CD4-positive, alpha-beta T cell (primary cell): ENCODE data around the gene KRTAP19-2. TPM values are rescaled to one million over a fixed set of nuclear protein-coding genes. Genes with fewer than 3 reads are reported as not detected.

Experiments used
- ATAC-seq: fragments of 200-7000 bp; cut with Tn5 transposase; one replicate; pipeline ENCODE4 v1.10.0; 2022; ENCODE audit warnings: mild to moderate bottlenecking; ENCODE audit not compliant: poor library complexity
- CTCF ChIA-PET: fragments of 350-600 bp; sonication (Branson Sonifier 250); formaldehyde crosslinking; loops from one replicate; lab custom pipeline; 2021; ENCODE audit warnings: antibody characterized with exemption, inconsistent platforms; lab: Charles Lee
- POLR2A ChIA-PET: fragments of 350-600 bp; sonication (Branson Sonifier 250); formaldehyde crosslinking; loops from one replicate; lab custom pipeline; 2021; ENCODE audit warnings: antibody characterized with exemption, inconsistent platforms; lab: Charles Lee
- DNase-seq, 14 experiments: peaks; one replicate each; pipeline ENCODE4 v3.0.0-alpha.2; 2013 to 2020; ENCODE audit warnings: mixed read lengths in 2 of 14
- H3K27ac ChIP-seq, 2 donors: one replicate each; pipeline versions ENCODE4 v1.5.1 to v1.7.0; 2013; ENCODE audit warnings: low read length in 2 of 2, low read depth in 1 of 2, mild to moderate bottlenecking in 1 of 2
- H3K27me3 ChIP-seq, 2 experiments: 1 replicate in 1 of 2; 2 replicates in 1 of 2; pipeline versions ENCODE4 v1.6.1 to v1.7.0; 2013; ENCODE audit warnings: low read length in 2 of 2, control low read depth in 1 of 2, mild to moderate bottlenecking in 1 of 2, moderate library complexity in 1 of 2; ENCODE audit not compliant: insufficient read depth in 2 of 2, control insufficient read depth in 1 of 2
- H3K36me3 ChIP-seq: one replicate; pipeline ENCODE4 v1.6.1; 2013; ENCODE audit warnings: low read length, control low read depth; ENCODE audit not compliant: insufficient read depth
- H3K4me1 ChIP-seq: one replicate; pipeline ENCODE4 v1.6.1; 2013; ENCODE audit warnings: low read length, control low read depth; ENCODE audit not compliant: insufficient read depth
- H3K4me3 ChIP-seq: one replicate; pipeline ENCODE4 v1.5.1; 2013; ENCODE audit warnings: mild to moderate bottlenecking, low read length, moderate library complexity
- H3K9me3 ChIP-seq, 2 experiments: 1 replicate in 1 of 2; 2 replicates in 1 of 2; pipeline versions ENCODE4 v1.6.1 to v1.7.0; 2013; ENCODE audit warnings: low read length in 2 of 2, mild to moderate bottlenecking in 2 of 2, control low read depth in 1 of 2, moderate library complexity in 1 of 2; ENCODE audit not compliant: control insufficient read depth in 1 of 2, insufficient read depth in 1 of 2
- H3K27ac Mint-ChIP-seq: one replicate; pipeline ENCODE4 v1.8.0; 2020; ENCODE audit warnings: mixed read lengths
- H3K27me3 Mint-ChIP-seq: one replicate; pipeline ENCODE4 v1.8.0; 2021; ENCODE audit warnings: mixed read lengths
- H3K36me3 Mint-ChIP-seq: one replicate; pipeline ENCODE4 v1.8.0; 2021; ENCODE audit warnings: low read depth, mixed read lengths
- H3K4me1 Mint-ChIP-seq: one replicate; pipeline ENCODE4 v1.8.0; 2021; ENCODE audit warnings: low read depth, mixed read lengths
- H3K4me3 Mint-ChIP-seq: one replicate; pipeline ENCODE4 v1.8.0; 2020; ENCODE audit warnings: mild to moderate bottlenecking, mixed read lengths
- H3K9me3 Mint-ChIP-seq: one replicate; pipeline ENCODE4 v1.8.0; 2020; ENCODE audit warnings: mixed read lengths
- intact Hi-C, 2 experiments: fragments of 100-400 bp; cut with DNase I in 1 of 2; cut with micrococcal nuclease in 1 of 2; formaldehyde crosslinking; loops; one replicate each; pipeline versions ENCODE4 v1.15.1 to v1.9.0; 2023 to 2025; cut with DNase I, micrococcal nuclease
- total RNA-seq, 174 experiments: library from RNA in 2 of 174; stranded (reverse) in 2 of 174; gene quantifications; one replicate each; pipeline ENCODE4 v1.2.3 and lab custom pipeline; 2021 to 2026
- TF ChIP-seq, protein P1 (sequence below): fragments of 200-600 bp; IDR thresholded peaks from one replicate; pipeline ENCODE4 v1.8.0; 2022; ENCODE audit warnings: antibody characterized with exemption, mild to moderate bottlenecking

The KRTAP19-2 gene
- total RNA-seq, 2 experiments from 2014 or later = not detected

DNA sequence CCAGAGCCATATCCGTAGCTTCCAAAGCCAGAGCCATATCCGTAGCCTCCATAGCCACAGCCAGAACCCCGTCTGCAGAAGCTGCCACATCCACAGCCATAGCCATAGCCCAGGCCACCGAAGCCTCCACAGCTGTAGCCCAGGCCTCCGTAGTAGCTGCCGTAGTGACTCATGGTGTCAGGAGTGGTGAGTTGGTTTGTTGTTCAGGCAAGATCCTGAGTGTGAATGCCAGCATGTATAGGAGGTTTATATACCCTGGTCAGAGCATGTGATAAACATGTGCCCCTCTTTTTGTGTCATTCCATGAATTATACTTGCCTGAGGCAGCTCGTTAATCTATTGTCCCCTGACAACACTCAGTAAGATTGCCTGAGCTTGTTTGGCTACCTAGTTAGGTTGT is 7.1 kb downstream of the KRTAP19-2 start, which contains the start of gene KRTAP19-1:
Gene KRTAP19-1, minus strand, starts transcription at position 223 of the 400 bp plus-strand sequence. Its CDS starts 50 bp downstream, at position 173.
- Histone ChIP-seq H3K4me1 (no peaks in the 10 kb centered on the region), H3K9me3 (no peaks in the 10 kb centered on the region), H3K27ac (no peak within 1 kb of the TSS), H3K4me3 (no peak within 1 kb of the TSS), H3K27me3 (no peaks in the 10 kb centered on the region), H3K36me3 (no peaks in the 10 kb centered on the region)
- Mint-ChIP-seq H3K27ac (no peak within 1 kb of the TSS), H3K9me3 (no peaks in the 10 kb centered on the region), H3K4me3 (no peak within 1 kb of the TSS), H3K36me3 (no peaks in the 10 kb centered on the region), H3K4me1 (no peaks in the 10 kb centered on the region), H3K27me3 (peaks cover 6% of the 10 kb centered on the region)
- intact Hi-C loops = no loop called here
- TF ChIP-seq, protein P1, sequence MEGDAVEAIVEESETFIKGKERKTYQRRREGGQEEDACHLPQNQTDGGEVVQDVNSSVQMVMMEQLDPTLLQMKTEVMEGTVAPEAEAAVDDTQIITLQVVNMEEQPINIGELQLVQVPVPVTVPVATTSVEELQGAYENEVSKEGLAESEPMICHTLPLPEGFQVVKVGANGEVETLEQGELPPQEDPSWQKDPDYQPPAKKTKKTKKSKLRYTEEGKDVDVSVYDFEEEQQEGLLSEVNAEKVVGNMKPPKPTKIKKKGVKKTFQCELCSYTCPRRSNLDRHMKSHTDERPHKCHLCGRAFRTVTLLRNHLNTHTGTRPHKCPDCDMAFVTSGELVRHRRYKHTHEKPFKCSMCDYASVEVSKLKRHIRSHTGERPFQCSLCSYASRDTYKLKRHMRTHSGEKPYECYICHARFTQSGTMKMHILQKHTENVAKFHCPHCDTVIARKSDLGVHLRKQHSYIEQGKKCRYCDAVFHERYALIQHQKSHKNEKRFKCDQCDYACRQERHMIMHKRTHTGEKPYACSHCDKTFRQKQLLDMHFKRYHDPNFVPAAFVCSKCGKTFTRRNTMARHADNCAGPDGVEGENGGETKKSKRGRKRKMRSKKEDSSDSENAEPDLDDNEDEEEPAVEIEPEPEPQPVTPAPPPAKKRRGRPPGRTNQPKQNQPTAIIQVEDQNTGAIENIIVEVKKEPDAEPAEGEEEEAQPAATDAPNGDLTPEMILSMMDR = no peak
- POLR2A ChIA-PET = no interaction called here
- CTCF ChIA-PET = no interaction called here
- DNase-seq = no peak
- no peak for ATAC-seq

DNA sequence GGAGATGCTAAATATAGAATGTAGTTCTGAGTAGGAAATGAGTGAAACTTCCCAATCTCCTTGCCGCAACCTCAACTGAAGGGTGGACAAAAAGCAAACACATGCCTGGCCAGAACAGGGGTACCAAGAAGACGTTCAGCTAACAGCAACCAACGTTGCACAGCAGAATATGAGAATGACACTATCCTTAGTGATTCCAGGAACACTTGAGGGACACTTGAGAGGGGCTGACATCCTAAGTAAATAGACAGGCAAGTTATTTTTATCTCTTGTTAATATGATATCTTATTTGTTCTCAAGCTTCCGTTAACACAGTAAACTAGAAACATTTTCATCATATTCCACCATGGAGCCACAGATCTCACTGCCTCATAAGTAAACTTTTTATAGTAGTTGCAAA is 8.0 kb downstream of the KRTAP19-2 start:
- DNase-seq (no peak), ATAC-seq (no peak)
- Mint-ChIP-seq H3K27me3 (peaks cover 6% of the 10 kb centered on the region), H3K9me3 (no peaks in the 10 kb centered on the region), H3K27ac (no peak overlapping the region), H3K4me1 (no peaks in the 10 kb centered on the region), H3K4me3 (no peak overlapping the region), H3K36me3 (no peaks in the 10 kb centered on the region)
- no peaks in the 10 kb centered on the region for H3K27me3 ChIP-seq
- H3K4me3 ChIP-seq = no peak overlapping the region
- no peaks in the 10 kb centered on the region for H3K4me1 ChIP-seq
- no peaks in the 10 kb centered on the region for H3K36me3 ChIP-seq
- H3K27ac ChIP-seq = no peak overlapping the region
- intact Hi-C loops = no loop called here
- CTCF ChIA-PET = no interaction called here
- H3K9me3 ChIP-seq = no peaks in the 10 kb centered on the region
- TF ChIP-seq, protein P1 = no peak
- POLR2A ChIA-PET = no interaction called here

DNA sequence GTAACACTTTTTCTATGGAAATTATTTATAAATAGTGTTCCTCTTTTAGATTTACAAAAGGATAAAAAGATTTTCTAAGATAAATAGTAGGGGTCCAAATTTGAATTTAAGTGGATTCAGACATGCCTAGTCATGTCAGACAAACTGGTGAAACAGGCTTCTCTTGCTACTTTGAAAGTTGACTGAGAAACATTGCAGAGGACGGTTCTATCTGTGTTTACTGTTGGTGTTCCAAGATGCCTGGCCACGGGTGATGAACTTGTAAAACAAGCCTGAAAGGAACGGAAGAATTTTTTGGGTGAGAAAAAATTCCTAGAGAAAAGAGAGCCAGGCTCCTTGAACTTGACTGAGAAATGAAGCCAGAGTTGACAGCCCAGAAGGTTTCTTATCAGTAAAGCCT is 9.2 kb downstream of the KRTAP19-2 start:
- no peak for DNase-seq
- intact Hi-C loops = no loop called here
- H3K36me3 Mint-ChIP-seq = no peaks in the 10 kb centered on the region
- no peak overlapping the region for H3K27ac Mint-ChIP-seq
- no peak overlapping the region for H3K27ac ChIP-seq
- H3K4me1 Mint-ChIP-seq = no peaks in the 10 kb centered on the region
- H3K4me1 ChIP-seq = no peaks in the 10 kb centered on the region
- no peak overlapping the region for H3K4me3 ChIP-seq
- H3K9me3 ChIP-seq = no peaks in the 10 kb centered on the region
- no peak overlapping the region for H3K4me3 Mint-ChIP-seq
- ATAC-seq = no peak
- H3K36me3 ChIP-seq = no peaks in the 10 kb centered on the region
- H3K9me3 Mint-ChIP-seq = no peaks in the 10 kb centered on the region
- TF ChIP-seq, protein P1 = no peak
- peaks cover 6% of the 10 kb centered on the region for H3K27me3 Mint-ChIP-seq
- ChIA-PET CTCF (no interaction called here), POLR2A (no interaction called here)
- no peaks in the 10 kb centered on the region for H3K27me3 ChIP-seq
